NCI-H446 (cell line): ENCODE data around the gene SLC51B.
"Not testable (repeated sequence)": the region's sequence is repeated elsewhere in the genome, so short reads cannot be mapped to it uniquely, and the experiment has no call there.

ENCODE experiments used
- DNase-seq, 2 experiments: peaks; one replicate each; lab custom pipeline; 2025; lab: John Stamatoyannopoulos, UW

The SLC51B gene

DNA sequence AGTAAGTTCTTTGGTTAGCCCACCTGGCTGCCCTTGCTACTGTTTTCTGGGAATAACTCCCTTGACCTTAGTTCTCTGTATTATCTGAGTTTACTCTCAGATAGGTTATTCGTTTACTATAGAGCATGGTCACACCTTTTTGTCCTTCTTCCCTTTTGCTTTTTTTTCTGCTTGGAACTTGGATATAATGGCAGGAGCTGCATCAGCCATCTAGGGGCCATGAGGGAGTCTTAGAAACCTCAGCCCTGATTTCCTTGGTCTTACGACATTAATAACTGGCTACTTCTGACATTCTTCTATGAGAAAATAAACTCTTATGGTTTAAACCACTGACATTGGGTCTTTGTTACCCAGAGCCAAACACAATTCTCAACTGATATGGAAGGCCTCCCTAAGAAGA is 3.4 kb upstream of the SLC51B start:
- DNase-seq, result no peak

DNA sequence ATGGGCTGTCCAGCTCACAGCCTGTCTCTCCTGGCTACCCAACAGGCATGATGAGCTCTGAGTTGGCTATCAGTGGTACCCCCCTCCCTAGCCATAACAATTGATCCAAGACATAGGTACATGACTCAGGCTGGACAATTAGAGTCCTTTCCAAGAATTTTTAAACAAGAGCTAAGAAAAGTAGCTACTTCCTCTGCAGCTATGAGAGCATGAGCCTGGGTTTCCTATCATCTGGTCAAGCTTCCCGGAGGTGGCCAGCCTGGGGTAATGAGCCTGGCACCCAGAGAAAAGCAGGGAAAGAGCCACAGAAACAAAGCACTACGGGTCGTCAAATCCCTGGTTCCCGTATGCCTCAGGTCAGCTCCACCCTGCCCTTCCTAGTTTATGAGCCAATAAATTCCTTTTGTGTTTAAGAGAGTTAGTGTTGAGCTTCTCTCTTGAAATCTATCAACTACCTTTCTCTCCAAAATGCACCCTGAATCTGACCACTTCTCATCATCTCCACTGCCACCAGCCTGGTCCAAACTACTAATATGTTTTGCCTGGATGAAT is 2.3 kb upstream of the SLC51B start:
- no peak for DNase-seq

DNA sequence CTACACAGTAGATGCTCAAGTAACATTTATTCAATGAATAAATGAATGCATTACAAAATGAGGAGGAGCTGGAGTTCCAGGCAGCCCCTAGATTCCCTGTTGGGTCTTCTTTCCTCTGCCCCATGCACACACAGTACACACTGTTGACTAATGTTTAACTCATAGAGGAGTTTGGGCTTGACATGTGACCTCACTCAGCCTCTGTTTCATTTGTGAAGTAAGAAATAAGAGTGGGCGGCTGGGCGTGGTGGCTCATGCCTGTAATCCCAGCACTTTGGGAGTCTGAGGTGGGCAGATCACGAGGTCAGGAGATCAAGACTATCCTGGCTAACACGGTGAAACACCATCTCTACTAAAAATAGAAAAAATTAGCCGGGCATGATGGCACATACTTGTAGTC is 969 bp upstream of the SLC51B start:
- DNase-seq, result not testable (repeated sequence)

DNA sequence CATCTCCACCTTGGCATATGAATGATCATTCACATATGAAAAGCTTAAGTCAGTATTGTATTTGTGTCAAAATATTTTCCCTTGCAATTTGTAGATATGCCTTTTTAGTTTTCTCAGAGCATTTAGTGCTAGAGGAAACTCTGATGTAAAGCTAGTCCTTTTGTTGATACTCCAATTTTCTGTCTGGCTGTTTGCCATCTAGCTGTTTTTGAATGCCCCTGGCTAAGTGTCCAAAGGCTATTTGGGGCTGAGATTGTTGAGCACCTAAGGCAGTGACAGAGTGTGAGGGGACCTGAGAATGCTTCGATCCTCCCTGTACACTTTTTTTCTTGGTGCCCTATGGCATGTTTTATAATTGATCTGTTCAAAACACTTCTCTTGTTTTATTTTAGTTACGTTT is 3.1 kb downstream of the SLC51B start:
- no peak for DNase-seq

DNA sequence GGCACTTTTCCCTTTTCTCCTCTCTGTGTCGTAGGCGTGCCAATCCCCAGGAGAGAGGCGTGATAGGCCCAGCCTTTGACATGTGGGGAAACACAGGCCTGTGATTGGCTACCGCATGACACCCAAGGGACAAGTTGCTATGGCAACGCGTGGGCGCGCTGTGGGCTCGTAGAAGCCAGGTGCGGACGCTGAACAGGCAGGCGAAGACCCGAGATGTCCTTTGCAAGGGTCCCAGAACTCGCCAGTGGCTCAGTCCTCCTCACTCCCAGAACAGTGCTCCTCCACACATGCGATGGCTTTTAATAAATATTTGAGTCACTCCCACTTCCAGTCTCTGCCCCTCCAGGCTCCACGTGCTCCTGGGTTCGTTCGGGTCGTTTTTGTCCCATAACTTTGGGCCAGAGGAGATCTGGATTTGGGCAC is 4.2 kb downstream of the SLC51B start:
- peak; percentile 62 to 90 for DNase-seq

DNA sequence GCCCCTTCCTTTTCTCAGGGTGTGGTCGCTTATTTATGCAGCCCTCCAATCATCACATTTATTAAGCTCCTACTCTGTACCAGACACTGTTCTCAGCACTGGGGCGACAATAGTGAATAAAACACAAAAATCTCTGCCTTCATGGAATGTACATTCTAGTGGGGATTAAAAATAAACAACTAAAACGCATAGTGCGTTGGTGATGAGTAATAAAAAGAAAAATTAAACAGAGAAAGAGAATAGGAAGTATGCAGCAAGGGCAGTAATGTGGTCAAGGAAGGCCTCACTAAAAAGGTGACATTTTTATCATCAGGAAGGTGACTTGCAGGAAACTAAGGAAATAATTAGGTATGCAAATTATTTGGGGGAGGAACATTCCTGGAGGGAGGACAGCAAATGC is 5.1 kb downstream of the SLC51B start:
- no peak for DNase-seq

DNA sequence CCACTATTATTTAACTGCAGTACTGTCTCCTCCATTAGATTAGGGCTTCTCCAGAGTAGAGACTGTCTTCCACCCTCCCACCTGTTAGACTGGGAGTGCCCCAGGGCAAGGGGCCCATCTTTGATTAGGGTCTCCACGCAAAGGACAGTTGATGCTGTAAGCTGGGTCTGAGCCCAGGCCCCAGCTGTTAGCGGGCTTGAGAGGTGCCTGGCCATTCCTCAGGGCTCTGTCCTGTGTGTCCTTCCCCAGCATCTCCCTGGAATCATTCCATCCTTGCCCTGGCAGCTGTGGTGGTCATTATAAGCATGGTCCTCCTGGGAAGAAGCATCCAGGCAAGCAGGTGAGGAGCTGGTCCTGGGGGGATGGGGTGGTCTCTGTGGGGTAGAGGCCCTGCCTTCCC is 6.1 kb downstream of the SLC51B start:
- DNase-seq, result no peak

DNA sequence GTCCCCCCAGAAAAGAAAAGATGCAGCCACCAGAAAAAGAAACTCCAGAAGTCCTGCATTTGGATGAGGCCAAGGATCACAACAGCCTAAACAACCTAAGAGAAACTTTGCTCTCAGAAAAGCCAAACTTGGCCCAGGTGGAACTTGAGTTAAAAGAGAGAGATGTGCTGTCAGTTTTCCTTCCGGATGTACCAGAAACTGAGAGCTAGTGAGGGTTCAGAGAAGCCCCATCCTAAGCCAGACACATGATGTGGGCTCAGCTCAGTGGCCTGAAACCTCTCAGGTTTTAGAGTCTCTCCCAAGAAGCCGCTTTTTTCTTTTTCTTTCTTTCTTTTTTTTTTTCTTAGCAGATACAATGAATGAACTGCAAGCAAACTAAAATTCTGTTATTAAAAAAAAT is 7.8 kb downstream of the SLC51B start:
- no peak for DNase-seq

DNA sequence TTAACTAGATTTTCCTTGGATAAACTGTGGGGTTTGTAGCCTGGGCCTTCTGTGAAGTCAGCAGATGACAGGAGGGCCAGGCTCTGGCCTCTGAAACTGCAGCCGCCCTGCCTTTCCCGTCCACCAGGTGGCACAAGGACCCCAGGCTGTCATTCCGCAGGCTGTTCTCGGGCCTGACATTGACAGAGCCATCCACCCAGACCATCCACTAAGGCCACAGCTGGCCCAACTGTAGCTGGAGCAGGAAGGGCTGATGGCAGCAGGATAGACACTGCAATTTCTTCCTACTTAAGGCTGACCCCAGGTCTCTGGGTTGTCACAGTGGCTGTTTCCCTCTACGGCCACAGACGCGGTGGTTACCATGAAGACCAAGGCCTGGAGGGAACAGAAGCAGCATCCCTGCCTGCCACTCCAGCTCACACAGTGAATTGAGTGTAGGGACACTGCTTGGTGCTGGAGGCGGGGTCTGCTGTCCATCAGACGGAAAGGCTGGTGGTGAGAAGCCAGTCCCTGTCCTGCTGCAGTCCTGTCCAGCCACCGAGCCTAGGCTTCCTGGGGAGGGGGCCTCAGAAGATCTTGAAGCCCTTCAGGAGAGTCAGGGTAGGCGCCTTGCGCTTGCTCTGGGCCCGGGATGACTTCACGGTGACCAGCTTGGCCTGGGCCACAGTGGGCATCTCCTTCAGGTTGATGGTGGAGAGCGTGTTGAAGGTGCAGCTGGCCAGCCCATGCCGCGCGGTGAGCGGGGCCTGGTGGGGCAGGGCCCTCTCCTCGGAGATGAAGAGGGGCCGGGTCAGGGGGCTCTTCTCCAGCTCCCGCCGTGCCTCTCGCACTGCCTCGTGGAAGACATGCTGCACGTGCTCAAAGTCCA is 9.4 kb downstream of the SLC51B start:
- peak; percentile 7 to 70 for DNase-seq

DNA sequence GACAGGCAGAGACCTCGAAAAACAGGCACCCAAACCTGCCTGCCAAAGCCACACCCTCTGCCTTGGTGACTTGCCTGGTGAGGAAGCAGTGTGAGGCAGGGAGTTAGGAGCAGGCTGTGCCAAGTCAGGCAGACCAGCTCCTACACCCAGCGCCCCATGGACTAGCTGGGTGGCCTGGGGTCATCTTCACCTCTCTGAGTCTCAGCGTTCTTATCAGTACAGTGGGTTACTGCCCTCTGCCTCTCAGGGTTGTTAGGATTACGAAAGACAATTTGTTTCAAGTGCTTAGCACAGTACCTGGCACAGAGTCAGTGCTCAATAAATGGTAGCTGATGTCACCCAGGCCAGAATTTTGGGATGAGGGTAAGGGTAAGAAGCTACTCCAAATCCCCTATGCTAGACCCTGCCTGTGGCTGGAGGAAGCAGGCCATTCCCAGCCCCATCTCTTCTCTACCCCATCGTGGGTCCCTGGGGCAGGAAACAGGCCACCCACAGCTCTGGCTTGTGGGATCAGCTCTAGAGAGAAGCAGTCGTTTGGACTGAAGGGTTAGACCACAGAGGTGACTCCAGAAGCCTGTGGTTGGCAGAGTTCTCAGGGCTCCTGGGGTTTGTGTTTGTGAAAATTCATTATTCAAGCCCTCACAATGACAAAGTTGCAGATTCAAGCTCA is 10.1 kb downstream of the SLC51B start:
- no peak for DNase-seq

DNA sequence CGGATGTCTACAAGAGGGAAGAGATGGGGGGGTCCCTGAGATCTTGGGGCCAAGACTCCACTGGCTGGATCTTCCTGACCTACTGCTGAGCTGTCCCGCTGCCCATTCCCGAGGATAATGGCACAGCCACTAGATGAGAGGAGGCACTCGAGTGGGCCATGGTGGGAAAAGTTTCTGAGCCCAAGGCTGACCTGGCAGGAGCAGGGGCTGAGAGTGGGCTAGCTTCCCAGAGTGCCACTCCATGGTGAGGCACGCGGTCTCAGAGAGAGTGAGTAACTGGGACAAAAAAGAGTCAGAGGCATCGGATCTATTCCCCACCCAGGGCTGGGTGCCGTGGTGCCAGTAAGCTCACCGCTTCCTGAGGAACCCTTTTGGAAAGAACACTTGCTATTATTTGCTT is 10.9 kb downstream of the SLC51B start:
- DNase-seq, result no peak

DNA sequence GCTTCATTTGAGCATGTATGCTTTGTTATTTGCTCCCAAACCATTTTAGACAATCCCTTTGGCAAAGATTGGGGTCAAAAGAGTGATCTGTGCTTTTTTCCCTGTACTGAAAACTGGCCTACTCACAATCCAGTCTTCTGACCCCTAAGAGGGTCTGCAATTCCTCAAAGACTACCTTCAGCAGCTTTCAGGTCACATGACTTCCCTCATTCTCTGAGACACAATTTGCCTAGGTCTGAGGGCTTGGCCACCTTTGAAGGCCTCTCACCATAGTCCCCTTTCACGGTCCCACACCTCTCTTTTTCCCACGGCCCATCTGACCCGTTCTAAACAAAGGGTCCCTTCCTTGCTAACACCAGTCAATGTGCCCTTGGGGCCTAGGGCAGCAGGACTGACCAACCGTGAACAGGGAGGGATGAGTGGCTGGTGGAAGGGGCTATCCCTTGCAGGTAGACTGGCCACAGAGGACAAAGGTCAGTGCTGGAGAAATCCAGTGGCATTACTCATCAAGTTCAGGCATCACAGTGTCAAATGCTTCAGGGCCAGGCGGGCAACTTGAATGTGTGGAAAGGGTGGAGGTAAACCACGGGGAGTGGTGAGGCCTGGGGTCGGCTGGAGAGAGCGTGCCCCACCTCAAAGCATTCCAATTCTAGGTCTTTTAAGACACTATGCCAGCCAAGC is 11.8 kb downstream of the SLC51B start:
- DNase-seq, result no peak

DNA sequence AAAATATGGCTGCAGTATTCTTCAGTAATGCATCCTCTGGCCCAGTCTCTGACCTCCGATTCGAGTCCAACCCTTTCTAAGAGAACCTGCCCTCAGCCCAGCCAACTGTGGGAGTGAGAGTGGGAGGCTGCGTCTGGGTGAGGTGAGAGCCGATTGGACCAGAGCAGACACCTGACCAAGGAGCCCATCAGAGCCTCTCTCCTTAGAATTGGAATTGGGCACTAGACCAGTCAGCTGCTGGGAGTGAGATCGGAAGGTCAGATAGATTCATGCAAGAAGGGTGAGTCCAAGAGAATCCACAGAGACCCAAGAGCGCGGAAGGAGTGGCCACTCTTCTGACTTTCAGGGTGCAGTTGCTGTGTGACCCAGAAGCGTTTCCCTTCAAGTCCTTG is 12.4 kb downstream of the SLC51B start:
- no peak for DNase-seq

DNA sequence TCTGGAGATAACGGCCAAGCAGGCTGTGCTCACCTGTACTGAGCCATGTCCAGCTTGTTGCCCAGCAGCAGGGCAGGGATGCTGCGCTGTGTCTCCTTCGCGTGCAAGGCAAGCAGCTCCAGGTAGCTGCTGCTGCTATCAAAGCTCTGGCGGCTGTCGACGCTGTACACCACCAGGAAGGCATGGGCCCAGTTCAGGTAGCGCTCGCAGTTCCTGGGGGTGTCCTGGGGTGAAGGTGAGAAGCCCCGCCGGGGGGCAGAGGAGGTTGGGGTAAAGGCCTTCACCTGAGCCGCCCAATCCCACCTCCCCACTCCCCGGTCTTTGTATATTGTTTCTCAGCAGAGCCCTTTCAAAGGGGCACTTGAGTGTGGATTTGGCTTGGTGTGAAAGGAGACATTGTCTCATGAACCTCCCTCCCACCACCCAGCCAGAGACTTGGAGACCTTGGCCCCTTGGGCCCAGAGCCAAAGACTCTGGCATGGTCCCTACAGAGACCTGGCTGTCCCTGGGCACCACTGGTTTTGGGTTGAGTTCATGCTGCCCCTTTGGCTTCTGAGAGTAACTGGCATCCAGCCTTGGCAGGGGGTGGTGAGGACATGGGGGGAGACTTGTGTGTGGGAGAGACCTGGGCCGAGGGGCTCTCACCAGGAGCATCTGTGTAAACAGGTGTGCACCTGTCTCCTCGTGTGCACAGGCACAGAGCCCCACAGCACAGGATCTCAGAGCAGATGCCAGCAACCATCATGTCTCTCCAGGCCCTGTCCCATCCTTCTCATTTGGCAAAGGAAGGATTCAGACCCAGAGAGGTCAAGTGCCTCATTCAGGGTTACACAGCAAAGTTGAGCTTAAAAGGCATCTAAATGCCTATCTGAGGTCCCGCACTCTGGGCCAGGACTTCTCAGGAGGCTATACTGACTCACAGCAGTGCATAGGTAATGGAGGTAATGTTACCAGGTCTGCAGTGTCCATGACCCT is 13.5 kb downstream of the SLC51B start:
- no peak for DNase-seq

DNA sequence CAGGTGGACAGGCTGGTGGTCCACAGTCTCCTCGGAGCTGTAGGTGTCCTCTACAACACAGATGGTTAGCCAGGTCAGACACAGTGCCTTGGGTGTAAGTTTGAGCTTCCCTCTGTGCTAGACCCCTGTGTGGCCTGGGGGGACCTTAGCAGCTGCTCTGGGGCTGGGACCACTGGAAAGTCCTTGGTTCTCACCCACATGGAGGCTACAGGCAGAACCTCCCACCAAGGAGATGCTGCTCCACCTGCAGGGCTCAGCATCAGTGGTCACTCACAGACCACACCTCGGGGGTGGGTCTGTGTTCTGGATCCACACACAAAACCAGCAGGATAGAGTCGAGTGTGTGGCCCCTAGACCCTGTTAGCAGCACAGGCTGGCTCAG is 14.2 kb downstream of the SLC51B start:
- DNase-seq, result no peak

DNA sequence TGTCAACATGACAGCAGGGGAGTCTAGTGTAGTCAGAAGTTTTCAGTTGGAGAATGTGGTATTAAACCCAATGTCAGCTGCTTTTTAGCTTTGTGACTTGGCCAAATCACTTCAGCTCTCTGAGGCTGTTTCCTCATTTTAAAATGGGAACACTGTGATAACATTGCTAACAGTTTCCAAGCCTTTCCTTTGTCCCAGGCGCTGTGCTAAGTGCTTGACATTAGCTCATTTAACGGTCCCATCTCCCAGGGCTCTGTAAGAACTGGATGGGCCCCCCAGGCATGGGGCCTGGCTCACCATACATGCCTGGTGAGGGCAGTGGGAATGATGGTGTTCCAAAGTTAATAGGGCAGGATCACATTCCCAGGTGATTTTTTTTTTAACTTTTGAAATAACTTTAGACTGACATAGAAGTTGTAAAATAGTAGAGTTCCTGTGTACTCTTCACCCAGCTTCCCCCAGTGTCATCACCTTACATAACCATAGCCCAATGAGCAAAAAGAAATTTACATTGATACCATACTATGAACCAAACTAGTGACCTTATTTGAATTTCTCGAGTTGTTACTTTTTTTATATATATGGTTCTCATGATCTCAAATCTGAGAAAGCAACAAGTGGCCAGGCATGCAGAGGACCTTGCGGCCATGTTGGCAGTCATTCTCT is 14.9 kb downstream of the SLC51B start:
- DNase-seq, result no peak

DNA sequence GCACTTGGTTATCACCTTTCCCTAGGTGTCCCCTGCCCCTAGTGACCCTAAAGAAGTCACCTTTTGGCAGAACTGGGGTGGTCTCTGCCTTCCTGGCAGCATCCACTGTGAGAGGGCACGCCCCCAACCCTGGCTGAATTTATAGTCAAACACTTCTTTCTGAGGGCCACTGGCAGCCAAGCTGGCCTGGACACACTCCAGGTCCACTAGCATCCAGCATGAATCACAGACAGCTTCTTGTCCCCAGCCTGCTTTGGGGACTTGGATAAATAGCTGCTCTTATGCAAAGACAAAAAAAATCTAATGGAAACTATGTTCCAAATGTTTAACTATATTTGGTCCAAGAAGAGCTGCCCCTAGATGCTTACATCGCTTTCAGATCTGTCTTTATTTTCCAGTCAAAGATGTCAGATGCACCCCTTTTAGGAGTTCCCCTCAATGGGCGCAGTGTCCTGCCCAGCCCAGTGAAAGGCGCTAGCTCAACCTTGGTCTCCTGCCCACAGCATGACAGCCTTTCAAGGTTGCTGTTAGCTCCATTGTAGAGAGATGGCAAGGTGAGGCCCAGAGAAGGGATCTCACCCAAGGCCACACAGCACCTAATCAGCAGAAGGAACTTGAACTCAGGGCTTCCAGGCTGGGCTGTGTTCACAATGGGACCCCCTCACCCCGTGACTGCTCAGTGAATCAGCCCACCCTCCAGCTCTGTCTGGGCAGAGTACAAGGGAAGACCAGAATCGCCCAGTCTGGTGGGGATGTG is 15.6 kb downstream of the SLC51B start:
- DNase-seq, result no peak

DNA sequence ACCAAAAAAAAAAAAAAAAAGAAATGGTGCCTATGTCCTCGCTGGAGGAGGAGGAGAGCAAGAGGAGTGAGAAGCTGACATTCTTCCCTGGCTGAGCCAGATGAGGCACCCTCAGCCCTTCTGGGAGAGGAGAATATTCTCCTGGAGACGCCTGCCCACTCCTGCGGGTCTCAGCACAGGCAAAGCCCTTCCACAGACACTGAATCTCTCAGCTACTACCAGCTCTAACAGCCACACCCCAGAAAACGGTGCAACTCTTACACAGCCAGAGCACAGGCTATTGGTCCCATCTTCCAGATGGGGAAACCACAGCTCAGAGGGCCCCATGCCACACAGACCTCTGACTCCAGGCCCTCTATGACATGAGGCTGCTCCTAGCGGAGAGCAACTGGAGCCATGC is 16.9 kb downstream of the SLC51B start:
- DNase-seq, result no peak

DNA sequence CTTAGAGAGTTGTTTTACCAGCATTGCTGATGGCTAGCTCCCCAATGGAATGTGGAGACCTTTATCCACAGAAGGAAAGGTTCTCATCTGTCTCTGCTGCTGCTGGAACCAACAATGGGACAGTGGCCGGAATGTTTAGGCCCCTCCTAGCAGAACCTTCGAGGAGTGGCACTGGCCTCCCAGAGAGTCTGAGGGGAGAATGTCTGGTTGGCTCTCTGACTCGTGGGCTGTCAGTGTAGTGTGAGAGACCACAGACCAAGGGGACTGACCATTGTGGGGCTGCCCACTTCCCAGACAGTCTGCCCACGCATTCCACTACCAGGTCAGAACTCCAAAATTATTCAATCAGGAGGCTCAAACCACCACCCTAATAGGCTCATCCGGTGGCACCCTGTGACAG is 17.5 kb downstream of the SLC51B start:
- DNase-seq, result no peak

DNA sequence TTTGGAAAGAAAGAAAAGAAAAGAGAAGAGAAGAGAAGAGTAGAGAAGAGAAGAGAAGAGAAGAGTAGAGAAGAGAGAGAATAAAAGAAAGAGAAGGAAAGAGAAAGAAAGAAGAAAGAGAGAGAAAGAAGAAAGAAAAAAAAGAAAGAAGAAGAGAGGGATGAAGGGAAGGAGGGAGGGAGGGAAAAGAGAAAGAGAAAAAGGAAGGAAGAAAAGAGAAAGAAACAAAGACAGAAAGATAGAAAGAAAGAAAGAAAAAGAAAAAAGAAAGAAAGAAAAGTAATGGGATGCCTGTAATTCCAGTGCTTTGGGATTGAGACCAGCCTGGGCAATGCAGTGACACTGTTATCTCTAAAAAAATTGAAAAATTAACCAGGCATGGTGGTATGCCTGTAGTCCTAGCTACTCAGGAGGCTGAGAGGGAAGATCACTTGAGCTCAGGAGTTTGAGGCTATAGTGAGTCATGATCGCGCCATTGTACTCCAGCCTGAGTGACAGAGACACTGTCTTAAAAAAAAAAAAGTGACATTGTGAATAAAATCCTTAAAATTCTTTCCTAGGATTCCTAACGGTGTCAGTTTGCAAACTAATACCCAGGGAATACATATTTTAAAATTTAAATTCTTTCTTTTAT is 20.9 kb downstream of the SLC51B start:
- no peak for DNase-seq
